ENCODE data around the gene REPS1. TPM values are rescaled to one million over a fixed set of nuclear protein-coding genes. Genes with fewer than 3 reads are reported as not detected.
"Not testable (repeated sequence)": the region's sequence is repeated elsewhere in the genome, so short reads cannot be mapped to it uniquely, and the experiment has no call there.

Gene REPS1, protein sequence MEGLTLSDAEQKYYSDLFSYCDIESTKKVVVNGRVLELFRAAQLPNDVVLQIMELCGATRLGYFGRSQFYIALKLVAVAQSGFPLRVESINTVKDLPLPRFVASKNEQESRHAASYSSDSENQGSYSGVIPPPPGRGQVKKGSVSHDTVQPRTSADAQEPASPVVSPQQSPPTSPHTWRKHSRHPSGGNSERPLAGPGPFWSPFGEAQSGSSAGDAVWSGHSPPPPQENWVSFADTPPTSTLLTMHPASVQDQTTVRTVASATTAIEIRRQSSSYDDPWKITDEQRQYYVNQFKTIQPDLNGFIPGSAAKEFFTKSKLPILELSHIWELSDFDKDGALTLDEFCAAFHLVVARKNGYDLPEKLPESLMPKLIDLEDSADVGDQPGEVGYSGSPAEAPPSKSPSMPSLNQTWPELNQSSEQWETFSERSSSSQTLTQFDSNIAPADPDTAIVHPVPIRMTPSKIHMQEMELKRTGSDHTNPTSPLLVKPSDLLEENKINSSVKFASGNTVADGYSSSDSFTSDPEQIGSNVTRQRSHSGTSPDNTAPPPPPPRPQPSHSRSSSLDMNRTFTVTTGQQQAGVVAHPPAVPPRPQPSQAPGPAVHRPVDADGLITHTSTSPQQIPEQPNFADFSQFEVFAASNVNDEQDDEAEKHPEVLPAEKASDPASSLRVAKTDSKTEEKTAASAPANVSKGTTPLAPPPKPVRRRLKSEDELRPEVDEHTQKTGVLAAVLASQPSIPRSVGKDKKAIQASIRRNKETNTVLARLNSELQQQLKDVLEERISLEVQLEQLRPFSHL
- total RNA-seq = 18.6 and 23.4 TPM in 2 replicates

DNA sequence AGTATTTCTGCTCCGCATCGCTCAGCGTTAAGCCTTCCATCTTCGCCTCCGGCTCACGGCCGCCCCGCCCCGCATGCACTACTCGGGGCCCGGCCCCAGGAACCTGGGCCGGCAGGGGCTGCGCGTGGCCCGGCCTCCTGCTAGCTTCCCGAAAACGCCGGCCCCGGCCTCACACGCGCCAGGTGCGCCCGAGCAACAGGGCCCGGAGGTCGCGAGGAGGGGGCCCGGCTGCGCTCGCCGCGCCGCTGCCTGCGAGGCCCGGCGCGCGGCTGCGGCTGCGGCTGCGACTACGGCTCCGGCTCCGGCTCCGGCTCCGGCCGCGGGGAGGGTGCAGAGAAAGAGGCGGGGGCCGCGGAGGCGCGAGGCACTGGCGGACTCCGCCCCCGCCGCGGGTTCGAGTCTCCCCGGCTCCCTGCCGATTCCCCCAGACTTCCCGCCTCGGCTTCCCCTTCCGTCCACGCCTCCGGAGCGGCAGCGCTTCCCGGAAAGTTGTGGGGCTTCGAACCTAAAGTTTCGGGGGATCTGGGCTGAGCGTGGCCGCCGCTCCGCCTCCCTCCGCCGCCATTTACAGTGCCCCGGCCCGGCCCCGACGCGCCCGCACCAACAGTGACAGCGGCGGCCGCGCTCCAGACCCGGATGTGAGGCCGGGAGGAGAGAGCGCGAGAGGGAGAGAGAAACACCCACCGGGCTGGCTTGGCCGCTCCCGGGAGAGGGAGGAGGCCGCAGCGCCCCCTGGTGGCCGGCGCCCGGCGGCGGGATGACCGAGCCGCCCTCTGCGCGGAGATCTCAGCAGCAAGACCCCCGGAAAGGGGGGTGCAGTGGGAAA lies at the start of gene REPS1:
Gene REPS1, minus strand, starts transcription at position 611 of the 826 bp plus-strand sequence. Its CDS starts 571 bp downstream, at position 40.
- peak; percentile 72 to 86 for DNase-seq (ENCODE audit: low read depth in 2 of 2)

DNA sequence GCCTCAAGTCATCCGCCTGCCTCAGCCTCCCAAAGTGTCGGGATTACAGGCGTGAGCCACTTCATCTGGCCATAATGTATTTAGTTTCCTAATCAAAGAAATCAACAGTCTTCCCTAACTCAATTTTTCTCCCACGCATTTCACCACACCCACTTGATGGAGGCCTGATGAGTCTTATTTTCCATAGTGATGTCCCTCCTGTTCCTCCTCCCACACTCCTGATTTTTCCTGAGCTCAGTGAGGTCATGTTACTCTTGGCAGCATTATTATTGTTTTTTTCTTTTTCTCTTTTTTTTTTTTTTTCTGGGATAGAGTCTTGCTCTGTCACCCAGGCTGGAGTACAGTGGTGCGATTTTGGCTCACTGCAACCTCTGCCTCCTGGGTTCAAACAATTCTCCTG lies 49.4 kb upstream of the REPS1 start:
- DNase-seq (ENCODE audit: low read depth in 2 of 2) = peak; percentile 86 to 91

DNA sequence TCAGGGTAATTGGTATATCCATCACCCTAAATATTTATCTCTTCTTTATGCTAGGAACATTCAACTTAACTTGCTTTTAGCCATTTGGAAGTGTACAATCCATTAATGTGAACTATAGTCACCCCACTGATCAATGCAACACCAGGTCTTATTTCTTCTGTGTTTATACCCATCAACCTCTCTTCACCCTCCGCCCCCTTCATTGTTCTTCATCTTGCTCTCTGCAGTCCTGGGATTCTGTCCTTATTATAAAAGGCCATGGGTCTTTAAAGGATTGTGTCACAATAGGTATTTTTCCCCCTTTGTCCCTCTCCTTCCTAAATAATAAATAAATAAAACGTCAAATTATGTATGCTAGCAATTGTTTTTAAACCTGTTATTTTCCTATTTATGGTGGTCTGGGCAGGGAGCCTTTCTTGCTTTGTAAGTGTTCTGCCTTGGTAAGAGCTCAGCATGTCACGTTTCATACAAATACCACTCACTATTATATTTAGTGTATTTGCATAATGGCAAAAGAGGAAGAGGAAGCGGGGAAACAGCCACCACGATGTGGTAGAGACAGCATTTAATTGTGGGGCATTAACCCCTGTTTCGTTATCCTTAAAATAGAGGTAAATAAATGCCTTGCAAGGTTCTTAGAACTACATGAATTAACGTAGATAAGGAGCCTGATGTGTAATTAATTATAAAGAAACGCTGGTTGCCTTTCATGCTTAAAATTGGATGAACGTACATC lies 42.3 kb upstream of the REPS1 start:
- no peak for DNase-seq (ENCODE audit: low read depth in 2 of 2)

DNA sequence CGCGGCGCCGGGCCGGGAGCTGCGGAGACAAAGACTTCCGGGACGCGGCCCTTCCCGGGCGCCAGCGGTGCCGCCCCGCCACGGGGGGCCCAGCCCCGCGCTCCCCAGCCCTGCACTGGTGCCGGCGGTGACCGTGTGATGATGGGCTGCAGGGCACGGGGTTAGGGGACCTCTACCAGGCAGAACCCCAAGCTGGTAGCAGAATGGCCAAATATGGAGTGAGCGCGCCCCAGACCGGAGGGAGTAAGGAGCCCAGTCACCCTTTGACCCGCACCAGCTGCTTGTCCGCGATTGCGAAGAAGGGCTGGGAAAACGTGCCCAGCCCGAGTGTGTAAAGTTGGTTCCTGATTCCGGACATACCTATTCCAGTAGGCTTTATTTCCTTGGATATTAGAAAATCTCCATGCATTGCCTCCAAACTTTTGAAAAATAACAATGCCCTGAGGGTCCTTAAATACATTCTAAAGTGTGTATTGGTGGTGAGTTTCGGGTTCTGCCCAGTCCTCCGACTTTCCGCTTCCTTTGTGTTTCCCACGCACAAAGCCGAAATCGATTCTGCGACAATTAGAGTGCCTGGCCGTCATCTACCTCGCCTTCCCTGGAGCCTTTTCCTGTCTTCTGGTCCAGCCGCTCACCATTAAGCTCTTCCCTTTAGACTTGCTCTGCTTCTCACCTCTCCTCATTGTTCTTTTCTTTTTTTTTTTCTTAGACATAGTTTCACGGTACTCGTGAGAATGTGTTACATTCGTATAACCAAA lies 41.6 kb upstream of the REPS1 start:
- DNase-seq (ENCODE audit: low read depth in 2 of 2) = peak in 1 of 2 donors; percentile 51

DNA sequence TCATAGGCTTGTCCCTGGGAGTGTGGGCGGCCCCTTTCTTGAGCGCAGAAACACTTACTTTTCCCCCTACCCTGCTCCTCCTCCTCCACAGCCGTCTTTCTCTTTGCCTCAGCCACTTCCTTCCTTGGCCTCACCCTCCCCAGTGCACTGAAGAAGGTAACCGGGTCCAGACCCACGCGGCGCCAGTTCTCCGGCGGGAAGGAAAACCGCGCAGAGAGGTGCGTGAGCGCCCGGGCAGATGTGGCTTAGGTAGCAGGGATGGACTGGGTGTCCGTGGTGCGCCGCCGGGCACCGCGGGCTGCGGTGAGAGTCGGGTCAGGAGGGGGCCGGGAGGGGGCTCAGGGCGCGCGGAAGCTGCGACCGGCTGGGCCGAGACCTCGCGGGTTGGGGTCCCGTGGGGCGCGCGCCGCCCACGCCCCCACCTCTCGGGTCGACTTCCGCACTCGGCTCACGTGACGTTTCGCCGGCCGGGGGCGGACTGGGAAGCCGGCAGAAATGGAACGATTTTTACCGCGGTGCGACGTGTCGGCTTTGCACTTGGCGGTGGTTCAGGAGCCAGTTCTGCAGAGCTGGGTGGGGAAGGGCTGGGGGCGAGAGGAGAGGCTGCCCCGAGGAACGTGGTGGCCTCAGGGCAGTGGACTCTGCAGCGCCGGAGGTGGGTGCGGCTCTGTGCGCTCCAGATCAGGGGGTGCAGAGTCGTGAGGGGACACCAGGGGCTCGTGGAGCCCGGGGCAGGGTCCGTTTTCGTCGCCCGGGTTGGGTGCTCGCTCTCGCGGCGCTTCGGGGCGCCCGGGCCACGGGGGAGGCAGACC lies 40.8 kb upstream of the REPS1 start, which contains the start of gene ABRACL:
Gene ABRACL, plus strand, starts transcription at position 88 of the 812 bp plus-strand sequence. CDS start 5,416 bp downstream, outside the sequence.
- DNase-seq (ENCODE audit: low read depth in 2 of 2) = peak in 1 of 2 donors; percentile 68

DNA sequence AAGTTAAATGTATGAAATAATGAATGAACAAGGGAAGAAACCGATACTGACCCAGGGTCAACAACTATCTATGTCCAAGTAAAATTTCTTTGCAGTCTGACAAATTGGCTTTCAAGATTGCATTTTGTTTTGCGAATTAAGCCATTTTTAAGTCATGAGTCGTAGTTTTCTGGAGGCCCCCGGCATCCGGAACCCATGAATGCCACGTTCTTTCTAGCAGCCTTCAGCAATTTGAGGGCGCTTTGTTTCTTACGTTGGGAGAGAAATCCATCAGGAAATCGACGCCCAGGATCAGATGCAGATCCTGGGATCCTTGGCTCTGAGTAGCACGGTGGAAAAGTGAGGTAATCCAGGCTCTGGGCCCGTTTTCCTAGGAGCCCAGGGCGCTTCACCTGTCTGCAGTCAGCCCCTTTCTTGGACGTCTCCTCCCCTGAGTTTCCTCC lies 40.2 kb upstream of the REPS1 start:
- DNase-seq (ENCODE audit: low read depth in 2 of 2) = no peak

DNA sequence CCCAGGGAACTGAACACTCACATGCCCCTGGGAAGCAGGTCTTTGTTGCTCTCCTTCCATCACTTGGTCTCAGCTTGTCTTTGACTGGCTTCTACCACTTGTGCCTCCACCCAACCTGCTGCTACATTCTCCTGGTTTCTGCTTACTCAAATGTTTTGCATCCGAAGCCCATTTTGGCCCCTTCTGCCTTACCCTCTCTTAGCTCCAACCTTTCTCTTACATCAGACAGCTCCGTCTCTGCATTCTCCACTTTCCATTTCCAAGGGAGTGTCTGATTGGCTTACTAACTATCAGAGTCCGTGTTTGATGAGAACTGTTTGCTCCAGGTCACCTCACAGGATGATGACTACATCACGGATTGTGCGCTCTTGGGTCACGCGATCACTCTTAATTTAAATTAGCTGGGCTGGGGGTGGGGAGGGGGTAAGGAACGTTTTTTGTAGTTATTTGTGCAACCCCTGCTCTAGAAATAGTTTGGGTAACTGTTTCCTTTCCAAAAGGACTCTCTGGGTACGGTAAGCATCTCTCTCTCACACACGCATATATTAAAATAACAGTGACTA lies 39.6 kb upstream of the REPS1 start:
- DNase-seq (ENCODE audit: low read depth in 2 of 2) = peak; percentile 12 to 70

DNA sequence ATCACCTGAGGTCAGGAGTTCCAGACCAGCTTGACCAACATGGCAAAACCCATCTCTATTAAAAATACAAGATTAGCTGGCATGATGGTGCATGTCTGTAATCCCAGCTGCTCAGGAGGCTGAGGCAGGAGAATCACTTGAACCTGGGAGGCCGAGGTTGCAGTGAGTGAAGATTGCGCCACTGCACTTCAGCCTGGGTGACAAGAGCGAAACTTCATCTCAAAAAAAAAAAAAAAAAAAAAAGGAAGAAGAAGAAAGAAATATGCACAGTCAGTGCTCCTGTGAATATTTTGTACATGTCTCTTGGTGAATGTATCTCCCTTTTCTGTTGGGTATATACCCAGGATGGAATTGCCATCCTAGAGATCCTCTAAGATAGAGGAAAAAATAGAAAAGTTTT lies 37.4 kb upstream of the REPS1 start:
- not testable (repeated sequence) for DNase-seq (ENCODE audit: low read depth in 2 of 2)

DNA sequence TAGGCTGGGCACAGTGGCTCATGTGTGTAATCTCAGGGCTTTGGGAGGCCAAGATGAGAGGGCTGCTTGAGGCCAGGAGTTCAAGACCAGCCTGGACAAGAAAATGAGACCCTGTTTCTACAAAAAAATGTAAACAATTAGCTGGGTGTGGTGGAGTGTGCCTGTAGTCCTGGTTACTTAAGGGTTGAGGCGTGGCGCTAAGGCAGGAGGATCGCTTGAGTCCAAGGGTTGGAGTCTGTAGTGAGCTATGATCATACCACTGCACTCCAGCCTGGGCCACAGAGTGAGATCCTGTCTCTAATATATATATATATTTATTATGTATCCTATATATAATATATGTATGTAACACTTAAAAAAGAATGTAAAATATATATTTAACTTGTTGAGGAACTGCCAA lies 32.6 kb upstream of the REPS1 start:
- no peak for DNase-seq (ENCODE audit: low read depth in 2 of 2)

DNA sequence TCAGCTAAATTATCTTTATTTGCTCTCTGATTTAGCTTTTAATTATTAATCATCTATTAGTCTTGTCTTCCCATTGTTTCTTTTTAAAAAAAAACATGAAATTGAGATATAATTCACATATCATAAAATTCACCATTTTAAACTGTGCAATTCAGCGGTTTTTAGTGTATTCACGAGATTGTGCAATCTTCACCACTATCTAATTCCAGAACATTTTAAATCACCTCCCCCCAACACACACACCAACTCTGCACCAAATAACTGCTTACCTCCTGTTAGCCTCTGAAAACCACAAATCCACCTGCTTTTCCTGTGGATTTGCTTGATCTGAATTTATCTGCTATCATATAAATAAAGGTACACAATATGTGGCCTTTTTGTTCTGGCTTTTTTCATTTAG lies 31.7 kb upstream of the REPS1 start:
- DNase-seq (ENCODE audit: low read depth in 2 of 2) = no peak

DNA sequence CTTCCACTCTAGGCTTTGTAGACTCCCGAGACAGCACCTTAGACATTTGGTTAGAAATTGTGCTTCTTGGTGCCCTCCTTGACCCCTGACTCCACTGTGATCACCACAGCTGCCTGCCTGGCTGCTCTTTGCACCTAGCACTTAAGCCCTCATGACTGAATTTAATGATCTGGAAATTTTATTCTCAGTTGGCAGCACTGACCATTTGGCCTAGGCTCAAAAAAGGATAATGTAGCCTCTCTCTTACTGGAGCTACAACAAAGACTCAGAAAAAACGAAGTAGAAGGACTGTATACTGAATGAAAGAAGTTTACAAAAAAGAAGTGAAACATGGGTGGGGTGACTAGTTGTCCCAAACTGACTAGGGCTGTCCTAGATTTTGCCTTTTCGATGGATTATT lies 29.2 kb upstream of the REPS1 start:
- DNase-seq (ENCODE audit: low read depth in 2 of 2) = no peak

DNA sequence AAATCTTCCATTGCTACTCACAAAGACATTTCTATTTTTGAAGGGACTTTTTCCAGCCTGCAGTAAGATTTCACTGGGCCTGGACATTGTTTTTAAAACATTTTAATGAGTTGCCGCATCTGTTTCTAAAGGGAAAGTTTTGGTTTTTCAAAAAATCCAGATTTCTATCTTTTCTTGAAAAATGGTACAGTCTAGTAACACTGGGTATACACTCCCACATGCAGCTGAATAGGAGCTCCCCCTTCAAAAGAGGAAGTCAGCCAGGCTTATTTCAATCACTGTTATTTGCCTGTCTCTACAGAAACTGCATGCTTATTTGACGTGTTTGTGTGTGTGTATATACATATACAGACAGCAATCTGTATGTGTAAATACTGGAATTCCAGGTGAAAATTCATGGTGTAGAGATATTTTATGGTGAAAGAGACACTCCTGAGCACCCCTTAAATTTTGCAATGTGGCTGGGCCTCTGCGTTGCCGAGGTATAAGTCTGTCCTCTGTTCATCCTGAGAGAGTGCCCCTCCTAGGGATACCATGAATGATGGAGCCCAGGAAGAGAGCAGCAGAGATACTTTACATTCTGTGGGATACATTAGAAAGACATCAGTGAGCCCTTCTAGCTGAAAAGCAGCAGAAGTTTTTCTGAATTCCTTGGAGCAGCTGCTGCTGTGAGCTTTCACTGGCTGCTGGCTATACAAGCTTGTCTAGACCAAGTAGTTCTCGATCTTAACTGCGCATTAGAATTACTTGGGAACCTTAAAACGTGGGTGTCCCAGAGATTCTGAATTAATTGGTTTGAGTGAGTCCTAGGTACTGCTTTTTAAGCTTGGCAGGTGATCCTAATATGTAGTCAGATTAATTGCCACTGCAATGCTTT lies 28.5 kb upstream of the REPS1 start:
- no peak for DNase-seq (ENCODE audit: low read depth in 2 of 2)

DNA sequence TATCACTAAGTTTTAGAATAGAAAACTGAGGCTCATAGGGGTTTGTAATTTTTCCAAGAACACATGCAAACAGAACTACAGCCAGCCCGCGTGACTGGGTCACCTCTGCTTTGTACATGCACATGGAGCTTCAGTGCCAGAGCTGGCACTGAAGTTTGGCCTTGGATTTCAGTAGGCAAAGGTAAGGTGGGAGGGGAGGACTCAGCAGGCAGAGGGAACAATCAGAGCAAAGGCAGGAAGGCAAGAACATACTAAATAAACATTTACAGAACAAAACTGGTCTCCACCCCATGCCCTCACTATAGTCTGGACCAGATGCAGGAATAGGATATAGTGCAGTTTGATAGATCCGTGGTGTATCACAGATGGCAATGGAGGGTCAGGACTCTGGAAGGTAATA lies 26.9 kb upstream of the REPS1 start:
- DNase-seq (ENCODE audit: low read depth in 2 of 2) = no peak

DNA sequence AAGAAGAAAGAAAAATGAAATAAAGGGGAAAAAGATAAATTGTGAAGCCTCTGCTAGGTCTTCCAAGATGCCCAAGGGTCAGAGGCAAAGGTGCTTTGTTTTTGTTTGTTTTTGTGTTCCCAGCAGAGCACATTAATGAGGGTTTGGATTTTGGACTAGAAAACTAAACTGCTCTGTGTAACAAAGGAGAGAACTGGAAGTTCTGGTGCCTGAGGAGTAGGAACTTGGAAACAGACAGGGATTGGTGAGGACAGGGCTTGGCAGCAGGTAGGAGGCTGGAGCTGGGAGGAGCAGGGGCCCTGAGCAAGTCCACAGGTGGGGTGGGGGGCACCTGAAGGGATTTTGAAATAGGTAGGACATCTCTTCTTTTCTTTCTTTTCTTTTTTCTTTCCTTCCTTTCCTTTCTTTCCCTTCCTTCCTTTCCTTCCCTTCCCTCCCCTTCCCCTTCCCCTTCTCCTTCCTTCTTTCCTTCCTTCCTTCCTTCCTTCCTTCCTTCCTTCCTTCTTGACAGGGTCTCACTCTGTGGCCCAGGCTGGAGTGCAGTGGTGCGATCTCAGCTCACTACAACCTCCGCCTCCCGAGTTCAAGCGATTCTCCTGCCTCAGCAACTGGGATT lies 25.2 kb upstream of the REPS1 start:
- no peak for DNase-seq (ENCODE audit: low read depth in 2 of 2)

DNA sequence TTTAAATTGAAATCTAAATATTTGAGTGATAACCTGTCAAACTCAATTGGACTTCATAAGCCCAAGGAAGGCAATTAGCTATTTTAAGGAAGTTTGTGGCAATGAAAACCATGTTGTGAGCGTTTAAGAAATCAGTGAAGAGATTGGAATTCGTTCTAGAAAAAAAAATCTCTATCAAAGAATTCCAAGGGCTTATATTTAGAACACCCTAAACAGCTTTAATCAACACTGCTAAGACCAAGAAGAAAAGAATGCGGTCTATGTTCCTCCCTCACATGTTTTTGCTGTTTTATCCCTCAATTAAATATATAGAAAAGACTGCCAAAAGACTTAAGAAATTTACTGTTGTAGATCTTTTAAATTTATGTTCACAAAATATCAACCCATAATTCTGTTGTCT lies 23.9 kb upstream of the REPS1 start:
- no peak for DNase-seq (ENCODE audit: low read depth in 2 of 2)

DNA sequence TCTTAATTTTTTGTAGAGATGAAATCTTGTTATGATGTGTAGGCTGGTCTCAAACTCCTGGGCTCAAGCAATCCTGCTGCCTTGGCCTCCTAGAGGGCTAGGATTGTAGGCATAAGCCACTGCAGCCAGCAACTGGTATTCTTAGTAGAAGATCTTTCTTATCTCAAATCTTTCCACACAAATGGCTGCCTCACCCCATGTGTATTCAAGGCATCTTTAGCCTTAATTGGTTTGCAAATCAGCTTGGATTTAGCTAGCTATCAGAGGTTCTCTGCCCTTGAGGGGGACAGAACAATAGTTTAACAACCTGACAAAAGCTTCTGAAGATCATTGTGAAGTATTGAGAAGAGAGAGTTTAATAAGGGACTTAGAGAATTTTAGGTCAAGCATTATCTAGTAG lies 22.6 kb upstream of the REPS1 start:
- no peak for DNase-seq (ENCODE audit: low read depth in 2 of 2)

DNA sequence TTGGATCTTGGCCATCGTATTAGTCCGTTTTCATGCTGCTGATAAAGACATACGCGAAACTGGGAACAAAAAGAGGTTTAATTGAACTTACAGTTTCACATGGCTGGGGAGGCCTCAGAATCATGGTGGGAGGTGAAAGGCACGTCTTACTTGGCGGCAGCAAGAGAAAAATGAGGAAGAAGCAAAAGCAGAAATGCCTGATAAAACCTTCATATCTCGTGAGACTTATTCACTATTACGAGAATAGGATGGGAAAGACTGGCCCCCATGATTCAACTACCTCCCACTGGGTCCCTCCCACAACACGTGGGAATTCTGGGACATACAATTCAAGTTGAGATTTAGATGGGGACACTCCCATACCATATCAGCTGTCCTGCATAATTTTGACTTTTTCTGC lies 20.1 kb upstream of the REPS1 start:
- no peak for DNase-seq (ENCODE audit: low read depth in 2 of 2)

DNA sequence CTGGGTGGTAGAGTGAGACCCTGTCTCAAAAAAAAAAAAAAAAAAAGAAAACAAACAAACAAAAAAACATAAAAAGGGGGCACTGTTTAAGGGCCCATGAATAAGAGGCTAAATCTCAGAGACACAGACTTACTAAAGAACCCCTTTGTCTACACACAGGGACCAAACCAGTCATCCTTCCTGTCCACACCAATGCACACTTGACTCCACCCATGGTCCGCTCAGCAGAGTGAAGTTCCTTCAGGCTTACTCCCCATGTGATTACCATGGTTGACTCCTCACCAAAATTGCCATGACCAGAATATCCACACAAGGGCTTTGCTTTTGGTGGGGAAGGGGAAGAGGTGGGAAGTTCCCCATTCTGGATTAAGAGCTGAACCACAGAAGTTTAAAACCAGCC lies 19.4 kb upstream of the REPS1 start:
- DNase-seq (ENCODE audit: low read depth in 2 of 2) = no peak
